GM19099 (cell line): Measurements from ENCODE around the gene ACTR5.

ENCODE experiments used
- POLR2A ChIP-seq: IDR thresholded peaks from 3 replicates; pipeline ENCODE4 v1.6.1; 2011; ENCODE audit warnings: low read depth; ENCODE audit not compliant: insufficient read length; ENCODE audit errors: extremely low read depth

Gene ACTR5

DNA sequence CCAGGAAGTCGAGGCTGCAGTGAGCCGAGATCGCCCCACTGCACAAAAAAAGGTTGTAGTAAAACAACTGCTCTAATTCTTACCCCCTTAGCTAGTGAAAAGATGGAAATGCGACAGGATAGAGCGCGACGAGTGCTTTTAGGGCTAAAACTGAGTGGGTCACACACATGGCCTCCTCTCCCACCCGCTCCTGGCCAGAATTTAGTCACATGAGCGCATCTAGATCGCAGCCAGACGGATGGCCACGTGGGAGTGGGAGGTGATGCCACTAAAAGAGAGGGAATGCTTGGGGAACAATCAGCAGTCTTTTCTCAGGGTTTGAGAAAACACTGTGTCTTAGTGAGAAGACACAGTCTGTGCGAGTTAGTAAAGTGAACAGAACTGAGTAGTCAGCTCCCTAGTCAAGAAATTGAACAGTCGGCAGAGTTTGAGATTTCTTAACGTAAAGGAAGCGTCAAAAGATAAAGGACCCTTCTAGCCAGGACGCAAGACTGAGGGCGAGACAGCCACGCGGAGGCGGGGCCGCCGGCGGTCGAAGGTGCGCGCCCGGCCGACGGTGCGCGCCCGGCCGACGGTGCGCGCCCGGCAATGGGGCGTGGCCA is 664 bp upstream of the ACTR5 start:
- TF ChIP-seq POLR2A: no peak

DNA sequence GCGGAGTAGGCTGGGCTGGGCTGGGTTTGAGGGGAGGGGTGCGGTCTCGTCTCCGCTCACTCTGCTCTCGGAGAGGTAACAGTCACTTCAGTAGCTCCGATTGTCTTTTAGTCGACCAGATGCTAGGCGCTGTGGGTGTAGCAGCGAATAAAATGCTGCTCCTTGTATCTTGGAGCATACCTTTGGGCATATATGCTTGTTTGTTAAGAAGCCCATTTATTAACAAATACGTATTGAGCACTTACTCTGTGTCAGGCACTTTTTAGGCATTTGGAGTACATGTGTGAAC is 545 bp downstream of the ACTR5 start:
- no peak for TF ChIP-seq POLR2A

DNA sequence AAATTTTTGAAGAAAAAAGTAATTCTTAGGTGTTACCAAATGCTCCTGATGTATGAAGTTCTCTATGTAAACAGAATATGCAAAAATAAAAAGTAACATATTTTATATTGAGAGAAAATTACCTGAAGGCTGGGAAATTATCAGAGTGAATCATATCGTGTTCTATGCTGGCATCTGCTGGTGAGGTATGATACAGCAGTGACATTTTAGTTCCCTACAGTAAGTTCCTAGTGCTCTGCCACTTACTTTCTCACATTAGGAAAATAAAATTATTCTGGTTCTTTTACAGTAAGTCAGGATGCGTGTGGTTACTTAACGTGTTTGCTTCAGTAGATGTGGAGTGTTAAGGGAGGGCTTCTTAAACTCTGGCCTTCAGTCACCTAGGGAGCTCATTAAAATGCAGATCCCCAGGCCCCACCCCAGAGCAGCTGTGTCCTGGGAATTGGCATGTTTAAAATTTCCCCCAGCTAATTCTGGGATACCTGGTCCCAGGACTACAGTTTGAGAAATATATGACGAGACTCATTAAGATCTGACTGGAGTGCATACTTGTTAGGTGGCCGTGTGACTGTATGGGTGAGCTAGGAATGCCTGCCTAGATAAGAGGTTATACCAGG is 3.2 kb downstream of the ACTR5 start:
- no peak for TF ChIP-seq POLR2A

DNA sequence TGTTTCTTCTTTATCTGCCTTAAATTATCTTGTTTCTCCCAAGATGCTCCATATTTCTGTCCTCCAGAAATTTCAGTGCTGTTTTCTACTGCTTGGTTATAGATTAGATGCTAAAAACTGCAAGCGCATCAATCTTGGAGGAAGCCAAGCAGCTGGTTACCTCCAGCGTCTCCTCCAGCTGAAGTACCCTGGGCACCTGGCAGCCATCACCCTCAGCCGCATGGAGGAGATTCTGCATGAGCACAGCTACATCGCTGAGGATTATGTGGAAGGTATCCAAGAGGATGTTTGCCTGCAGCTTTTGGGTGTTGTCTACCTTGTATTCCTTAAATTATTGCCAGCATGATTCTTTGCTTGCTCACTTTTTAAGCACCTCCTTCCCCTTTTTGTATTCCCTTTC is 3.8 kb downstream of the ACTR5 start:
- no peak for TF ChIP-seq POLR2A

DNA sequence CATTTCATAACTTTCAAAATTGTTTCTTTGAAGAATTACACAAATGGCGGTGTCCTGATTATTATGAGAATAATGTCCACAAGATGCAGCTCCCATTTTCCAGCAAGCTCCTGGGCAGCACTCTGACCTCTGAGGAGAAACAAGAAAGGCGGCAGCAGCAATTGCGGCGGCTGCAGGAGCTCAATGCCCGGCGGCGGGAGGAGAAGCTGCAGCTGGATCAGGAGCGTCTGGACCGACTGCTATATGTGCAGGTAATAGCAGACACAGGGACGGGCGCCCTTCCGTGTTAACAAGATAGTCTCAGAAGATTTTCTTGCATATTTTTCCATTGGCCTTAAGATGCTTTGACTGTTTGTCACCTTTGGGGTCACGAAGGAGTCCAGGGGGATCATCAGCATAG is 6.7 kb downstream of the ACTR5 start:
- TF ChIP-seq POLR2A: no peak

DNA sequence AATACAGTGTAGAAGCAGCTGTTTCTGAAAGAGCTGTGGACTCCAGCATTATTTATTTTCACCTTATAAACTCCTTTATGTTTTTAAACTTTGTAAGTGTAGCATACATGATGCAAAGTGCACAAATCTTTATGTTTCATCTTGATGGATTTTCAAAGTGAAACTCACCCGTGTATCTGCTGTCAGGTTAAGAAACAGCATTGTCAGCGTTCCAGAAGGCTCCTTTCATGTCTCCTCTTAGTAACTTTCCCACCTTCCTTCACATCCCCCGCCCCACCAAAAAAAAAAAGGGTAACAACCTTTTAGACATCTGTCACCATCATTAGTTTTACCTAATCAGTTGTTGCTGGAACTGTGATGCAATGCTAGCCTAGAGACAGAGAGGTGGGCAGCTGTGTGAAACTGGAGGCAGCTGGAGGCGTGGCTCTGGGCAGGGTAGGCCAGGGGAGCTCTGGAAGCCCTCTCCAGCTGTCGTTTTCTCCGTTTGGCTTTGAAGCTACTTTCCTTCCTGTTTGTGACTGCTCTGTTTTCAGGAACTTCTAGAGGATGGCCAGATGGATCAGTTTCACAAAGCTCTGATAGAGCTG is 7.2 kb downstream of the ACTR5 start:
- TF ChIP-seq POLR2A: no peak

DNA sequence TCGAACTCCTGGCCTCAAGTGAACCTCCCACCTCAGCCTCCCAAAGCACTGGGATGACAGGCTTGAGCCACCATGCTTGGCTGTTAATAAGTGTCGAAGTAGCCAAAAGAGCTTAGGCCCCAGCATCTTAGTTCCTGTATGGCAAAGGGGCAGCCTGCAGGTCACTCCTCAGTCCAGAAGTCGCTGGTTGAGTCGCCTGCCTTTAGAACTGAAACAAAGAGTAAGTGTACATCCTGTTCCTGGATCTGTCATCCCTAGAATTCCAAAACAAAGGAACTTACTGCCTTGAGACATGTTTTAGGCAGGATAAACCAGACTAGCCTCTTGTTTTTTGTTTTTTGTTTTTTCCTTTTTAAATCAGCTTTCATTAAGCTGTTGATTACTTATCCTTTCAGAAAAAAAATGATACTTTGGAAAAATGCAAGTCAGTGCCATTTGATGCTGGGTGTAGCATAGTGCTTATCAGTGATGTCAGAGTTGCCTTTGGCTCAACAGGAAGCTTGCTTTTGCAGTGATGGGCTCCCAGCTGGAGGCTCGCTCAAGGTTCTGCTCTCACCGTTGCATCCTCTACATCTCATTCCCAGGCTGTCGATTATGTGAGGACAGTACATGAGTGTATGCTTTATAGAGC is 9.0 kb downstream of the ACTR5 start:
- TF ChIP-seq POLR2A: no peak

DNA sequence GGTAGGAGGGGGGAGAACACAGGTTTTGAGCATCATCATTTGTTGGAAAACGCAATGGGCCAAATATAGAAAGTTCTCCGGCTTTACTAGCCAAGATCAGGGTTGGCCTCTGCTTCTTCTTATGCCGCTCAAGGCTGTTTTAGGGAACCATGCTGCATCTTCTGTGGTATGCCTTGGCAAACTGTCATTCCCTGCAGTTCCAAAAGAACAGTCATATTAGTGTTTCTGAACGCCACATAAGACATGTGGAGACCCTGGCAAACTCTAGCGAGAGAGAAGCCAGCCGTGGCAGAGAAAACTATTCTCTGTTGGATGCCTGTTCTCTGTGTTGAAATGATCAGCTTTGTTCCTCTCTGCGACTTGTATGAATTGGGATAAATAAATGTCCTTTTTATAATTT is 10.8 kb downstream of the ACTR5 start:
- no peak for TF ChIP-seq POLR2A

DNA sequence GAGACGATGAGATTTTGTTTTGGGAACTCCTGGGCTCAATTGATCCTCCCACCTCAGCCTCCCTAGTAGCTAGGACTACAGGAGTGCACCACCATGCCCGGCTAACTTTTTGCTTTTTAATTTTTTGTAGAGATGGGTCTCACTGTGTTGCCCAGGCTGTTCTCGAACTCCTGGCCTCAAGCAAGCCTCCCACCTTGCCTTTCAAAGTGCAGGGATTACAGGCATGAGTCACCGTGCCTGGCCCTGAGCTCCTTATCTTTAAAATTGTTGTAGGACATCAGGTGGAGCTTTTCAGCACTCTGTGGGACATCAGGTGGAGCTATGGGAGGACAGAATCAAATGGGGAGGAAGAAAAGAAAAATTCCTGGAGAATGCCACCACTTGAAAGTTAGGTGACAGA is 12.7 kb downstream of the ACTR5 start:
- no peak for TF ChIP-seq POLR2A

DNA sequence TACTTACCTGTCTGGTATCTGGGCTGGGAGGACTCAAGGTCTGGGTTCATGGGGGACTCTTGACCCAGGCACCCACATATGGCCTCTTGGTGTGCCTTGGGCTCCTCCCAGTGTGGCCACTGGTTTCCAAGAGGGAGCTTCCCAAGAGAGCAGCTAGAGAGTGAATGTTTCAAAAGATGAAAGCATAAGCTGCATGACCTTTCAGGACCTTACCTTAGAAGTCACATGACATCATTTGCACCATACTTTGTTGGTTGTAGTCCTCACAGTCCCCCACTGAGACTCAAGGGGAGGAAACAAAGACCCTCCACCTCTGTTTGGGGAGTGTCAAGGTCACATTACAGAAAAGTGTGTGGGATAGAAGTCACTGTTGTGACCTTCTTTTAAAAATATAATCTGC is 13.9 kb downstream of the ACTR5 start:
- TF ChIP-seq POLR2A: no peak

DNA sequence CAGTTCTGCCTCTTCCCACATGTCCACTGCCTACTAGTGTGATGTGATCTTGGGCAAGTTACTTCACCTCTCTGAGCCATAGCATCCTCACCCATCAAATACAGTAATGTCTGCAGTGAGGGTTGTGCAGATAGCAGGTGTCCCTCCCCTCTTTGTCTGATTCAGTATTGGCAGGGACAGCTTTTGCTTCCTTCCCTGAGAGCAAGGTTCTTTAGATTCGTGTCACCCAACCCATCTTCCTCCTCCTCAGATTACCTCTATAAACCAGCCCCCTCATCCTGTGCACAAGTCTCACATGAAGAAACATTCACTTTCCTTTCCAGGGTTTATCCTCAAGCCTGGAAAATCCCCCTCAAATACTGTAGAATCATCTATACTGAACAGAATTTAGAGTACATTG is 15.4 kb downstream of the ACTR5 start:
- no peak for TF ChIP-seq POLR2A

DNA sequence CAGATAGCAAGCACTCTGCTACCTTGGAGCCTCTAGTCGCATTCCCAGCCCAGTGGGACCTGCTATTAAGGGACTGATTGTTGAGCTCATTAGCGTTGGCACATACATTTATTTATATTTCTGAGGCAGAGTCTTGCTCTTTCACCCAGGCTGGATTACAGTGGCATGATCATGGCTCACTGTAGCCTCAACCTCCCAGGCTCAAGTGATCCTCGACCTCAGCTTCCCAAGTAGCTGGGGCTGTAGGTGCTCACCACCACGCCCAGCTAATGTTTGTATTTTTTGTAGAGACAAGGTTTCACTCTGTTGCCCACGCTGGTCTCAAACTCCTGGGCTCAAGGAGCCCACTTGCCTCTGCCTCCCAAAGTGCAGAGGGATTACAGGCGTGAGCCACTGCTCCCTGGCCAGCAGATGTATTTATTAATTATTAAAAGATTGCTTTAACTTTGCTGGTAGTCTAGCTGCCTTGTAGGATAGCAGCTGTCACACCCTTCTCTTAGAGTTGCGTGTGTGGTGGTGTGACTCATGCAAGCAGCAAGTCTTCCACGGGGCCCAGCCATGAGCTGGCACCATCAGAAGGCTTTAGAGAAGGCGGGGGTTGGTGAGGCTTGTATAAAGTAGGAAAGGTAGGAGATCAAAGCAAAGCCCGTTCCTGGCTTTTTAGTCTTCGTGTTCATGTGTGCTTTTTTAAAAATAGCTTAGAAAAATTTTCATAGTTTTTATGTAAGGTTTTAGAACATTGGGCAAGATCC is 16.5 kb downstream of the ACTR5 start:
- TF ChIP-seq POLR2A: no peak

DNA sequence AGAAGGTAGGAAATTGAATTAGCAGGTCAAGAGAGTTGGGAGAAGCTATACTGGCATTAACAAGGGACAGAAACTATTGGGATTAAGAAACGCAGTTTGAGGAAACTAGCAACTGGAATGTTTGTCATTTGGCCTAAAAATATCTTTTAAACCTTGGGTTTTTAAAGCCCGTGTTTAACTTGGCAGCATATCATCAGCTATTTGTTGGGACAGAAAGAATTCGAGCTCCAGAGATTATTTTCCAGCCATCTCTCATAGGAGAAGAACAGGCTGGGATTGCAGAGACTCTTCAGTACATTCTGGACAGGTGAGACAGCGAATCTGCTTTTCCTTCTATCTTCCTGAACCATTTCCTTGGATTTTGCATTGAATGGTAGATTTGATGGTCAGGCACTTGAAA is 17.8 kb downstream of the ACTR5 start:
- no peak for TF ChIP-seq POLR2A

DNA sequence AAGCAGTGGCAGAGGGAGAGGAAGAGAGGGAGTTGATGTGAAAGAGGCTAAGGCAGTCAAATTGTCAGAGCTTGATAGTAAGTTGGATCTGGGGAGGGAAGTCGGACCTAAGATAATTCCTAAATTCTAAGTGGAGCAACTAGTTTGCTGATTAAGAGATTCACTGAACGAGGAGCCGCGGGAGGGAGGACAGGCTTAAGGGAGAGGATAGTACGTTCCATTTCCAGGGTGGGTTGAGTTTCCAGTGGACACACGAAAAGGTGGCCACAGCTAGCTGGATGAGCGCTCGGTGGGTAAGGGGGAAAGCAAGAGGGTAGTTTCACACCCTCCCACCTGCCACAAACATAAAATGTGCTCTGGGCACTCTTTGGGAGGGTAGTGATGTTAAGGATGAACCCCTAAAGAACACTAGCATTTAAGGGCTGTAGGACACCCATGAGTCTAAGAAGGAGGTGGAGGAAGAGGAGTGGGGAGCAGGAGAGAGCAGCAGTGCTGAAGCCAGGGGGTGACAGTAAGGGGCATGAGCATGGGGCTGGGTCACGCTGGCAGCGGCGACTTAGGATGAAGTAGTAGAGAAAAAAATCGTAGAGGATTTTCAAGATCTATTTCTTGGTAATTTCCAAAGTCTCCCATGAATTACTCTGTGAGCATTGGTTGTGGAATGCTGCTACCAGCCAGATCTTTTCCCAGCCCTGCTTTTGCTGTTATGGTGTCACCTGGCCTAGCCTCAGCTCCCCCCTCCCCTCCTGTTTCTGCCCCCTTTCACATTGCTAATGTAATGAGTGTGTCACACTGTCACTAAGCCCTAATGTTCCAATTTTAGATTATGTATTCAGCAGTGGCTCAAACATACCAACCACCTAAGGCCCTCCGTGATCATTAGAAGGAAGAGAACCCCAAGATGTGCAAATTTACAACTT is 21.4 kb downstream of the ACTR5 start:
- TF ChIP-seq POLR2A: no peak

DNA sequence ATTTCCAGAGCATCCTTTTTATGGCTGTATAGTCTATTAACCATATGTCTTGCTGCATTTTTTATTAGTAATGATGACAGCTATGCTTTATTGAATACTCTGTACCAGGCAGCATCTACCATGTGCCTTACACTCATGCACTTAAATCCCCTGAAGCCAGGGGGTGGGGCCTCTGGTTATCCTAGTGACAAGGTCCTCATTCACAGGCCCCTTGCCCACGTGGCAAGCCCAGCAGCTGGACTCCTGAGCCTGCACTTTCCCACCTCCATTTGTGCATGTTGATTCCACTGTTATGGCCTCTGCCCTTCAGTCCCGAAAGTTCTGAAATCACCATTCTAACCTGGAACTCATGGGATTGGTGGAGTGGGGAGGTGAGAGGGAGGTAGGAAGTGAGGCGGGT is 22.3 kb downstream of the ACTR5 start:
- TF ChIP-seq POLR2A: no peak

DNA sequence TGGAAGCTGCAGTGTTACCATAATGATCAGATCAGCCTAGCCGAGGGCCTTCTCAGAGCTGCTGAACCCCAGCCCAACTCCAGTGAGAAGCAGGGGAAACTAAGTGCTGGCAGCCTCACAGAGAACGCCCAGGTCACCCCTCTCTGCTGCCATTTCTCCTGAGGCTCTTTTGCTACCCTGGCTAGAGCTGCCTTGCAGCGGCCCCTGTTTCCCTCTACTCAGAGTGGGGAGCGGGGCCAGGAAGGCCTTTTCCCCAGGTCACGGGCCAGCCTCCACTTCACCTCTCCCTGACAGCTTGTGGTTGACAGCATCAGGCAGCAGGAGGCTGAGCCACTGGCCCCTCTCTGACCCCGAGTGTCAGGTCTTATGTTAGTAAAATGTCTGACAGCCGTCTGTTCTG is 22.7 kb downstream of the ACTR5 start:
- no peak for TF ChIP-seq POLR2A

DNA sequence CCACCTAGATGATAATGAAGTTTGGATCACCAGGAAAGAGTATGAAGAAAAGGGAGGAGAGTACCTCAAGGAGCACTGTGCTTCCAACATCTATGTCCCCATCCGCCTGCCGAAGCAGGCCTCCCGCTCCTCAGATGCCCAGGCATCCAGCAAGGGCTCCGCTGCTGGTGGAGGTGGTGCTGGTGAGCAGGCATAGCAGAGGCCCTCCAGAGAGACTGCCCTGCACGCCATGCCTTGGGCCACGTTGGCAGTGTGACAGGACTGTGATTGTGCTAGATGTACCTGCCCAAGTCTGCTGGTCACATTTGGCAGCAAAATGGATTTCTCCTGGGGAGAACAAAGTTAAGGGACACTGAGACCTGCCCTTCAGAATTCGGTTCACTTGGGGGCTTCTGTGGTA is 23.4 kb downstream of the ACTR5 start:
- no peak for TF ChIP-seq POLR2A
